H1 (cell line): ENCODE results near the gene AIMP1. TPM values are rescaled to one million over a fixed set of nuclear protein-coding genes. Genes with fewer than 3 reads are reported as not detected.

Source experiments
- BRCA1 ChIP-seq: IDR thresholded peaks from 2 replicates; pipeline ENCODE4 v1.6.1; 2012; ENCODE audit warnings: low read depth, low read length, improper control_type of control experiment
- HDAC2 ChIP-seq, 2 experiments: fragments of 300-600 bp in 1 of 2; sonication (generic) in 1 of 2; IDR thresholded peaks; 2 replicates each; pipeline ENCODE4 v1.6.1; 2011 to 2012; ENCODE audit warnings: low read depth in 2 of 2, low read length in 2 of 2, mild to moderate bottlenecking in 2 of 2, moderate library complexity in 2 of 2, borderline replicate concordance in 1 of 2, inconsistent platforms in 1 of 2
- RBBP5 ChIP-seq: IDR thresholded peaks from 2 replicates; pipeline ENCODE4 v1.7.1; 2012; ENCODE audit warnings: low read depth, mild to moderate bottlenecking, inconsistent platforms, low read length, moderate library complexity, borderline replicate concordance
- TAF7 ChIP-seq: optimal IDR thresholded peaks from 2 replicates; pipeline ENCODE3; 2011; ENCODE audit warnings: low read depth, mild to moderate bottlenecking, inconsistent platforms, low read length, moderate library complexity, borderline replicate concordance
- polyA plus RNA-seq, 7 experiments: library from polyadenylated mRNA; depleted of rRNA in 3 of 7; stranded (reverse) in 5 of 7; unstranded in 2 of 7; fragments of >200 nt in 5 of 7; fragments of 200-250 nt in 2 of 7; gene quantifications; 1 replicate in 5 of 7; 2 replicates in 1 of 7; 4 replicates in 1 of 7; pipeline versions ENCODE4 v1.2.1 to v1.2.3, GENCODE V29; 2011 to 2013; ENCODE audit warnings: missing spikeins in 2 of 7, mixed read lengths in 2 of 7
- total RNA-seq: library from RNA; stranded (reverse); fragmentation: NEBNext Ultra II Directional; extraction: Animal tissue kit (Norgen Biotek cat#: 25700); gene quantifications from 2 replicates; pipeline ENCODE4 v1.2.1, GENCODE V29; 2021
- TF ChIP-seq, protein P1 (sequence below): IDR thresholded peaks from 2 replicates; pipeline ENCODE4 v1.6.1; 2012; ENCODE audit warnings: inconsistent platforms
- TF ChIP-seq, protein P2 (sequence below): IDR thresholded peaks from 2 replicates; pipeline ENCODE4 v1.6.1; 2012; ENCODE audit warnings: low read length, inconsistent platforms

The AIMP1 gene
- total and polyA plus RNA-seq, 2 of the 8 experiments (the other 6 are each of a cell fraction or from before 2014, with no cell fraction given) = 7.9 to 54.6 TPM

GRCh38 chr4:106353786-106354185 lies 37.4 kb downstream of the AIMP1 start (continued):
- TF ChIP-seq BRCA1 = no peak
- no peak for TF ChIP-seq RBBP5
- TF ChIP-seq HDAC2 (IDR thresholded peaks at IDR 0.05; ENCODE audit: borderline replicate concordance in 1 of 2, low read depth in 2 of 2, low read length in 2 of 2) = no peak
- TF ChIP-seq, protein P1, sequence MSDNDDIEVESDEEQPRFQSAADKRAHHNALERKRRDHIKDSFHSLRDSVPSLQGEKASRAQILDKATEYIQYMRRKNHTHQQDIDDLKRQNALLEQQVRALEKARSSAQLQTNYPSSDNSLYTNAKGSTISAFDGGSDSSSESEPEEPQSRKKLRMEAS = no peak
- no peak for TF ChIP-seq TAF7
- TF ChIP-seq, protein P2, sequence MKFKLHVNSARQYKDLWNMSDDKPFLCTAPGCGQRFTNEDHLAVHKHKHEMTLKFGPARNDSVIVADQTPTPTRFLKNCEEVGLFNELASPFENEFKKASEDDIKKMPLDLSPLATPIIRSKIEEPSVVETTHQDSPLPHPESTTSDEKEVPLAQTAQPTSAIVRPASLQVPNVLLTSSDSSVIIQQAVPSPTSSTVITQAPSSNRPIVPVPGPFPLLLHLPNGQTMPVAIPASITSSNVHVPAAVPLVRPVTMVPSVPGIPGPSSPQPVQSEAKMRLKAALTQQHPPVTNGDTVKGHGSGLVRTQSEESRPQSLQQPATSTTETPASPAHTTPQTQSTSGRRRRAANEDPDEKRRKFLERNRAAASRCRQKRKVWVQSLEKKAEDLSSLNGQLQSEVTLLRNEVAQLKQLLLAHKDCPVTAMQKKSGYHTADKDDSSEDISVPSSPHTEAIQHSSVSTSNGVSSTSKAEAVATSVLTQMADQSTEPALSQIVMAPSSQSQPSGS = no peak
